ENCODE results near the gene COL9A3.

Gene COL9A3

GRCh38 chr20:62796699-62797491 is 20.0 kb upstream of the COL9A3 start:
- DNase-seq (ENCODE audit: low read depth), result no peak

DNA sequence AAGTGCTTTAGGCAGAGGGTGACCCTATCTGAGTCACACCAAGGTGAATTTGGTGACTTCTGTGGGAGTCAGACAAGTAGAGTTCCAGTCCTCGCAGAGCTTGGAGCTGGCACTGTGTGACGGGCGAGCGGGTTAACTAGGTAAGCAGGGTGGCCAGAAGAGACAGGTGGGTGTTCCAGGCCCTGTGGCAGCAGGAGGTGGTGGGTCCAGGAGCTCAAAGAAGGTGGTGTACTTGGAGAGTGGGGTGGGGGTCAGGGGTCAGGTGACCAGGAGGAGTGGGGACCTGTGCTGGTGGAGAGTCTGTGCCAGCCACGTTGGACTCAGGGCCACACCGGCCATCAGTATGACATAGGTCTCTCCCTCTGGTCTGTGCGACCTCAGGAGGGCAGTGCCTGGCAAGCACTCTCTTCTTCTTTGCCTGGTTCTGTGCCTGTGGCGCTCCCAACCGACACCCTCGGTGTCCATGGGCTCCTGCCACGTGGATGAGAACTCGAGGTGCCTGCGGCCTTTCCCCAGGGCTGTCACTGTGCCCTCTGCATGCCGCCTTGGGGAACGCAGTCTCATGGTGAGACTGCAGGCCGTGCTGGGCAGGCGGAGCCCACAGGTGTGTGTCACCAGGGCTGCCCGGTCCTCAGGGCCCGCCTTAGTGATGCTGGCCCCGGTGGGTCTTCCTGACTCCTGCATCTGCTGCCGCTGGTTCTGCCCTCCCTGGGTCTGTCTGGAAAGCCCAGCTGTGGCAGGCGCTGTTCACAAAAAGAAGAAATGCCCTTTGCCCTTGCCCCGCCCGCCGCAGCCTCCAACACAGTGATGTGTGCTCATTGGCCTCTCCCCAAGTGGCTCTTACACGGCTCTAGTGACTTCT is 18.9 kb upstream of the COL9A3 start:
- DNase-seq (ENCODE audit: low read depth), result no peak

DNA sequence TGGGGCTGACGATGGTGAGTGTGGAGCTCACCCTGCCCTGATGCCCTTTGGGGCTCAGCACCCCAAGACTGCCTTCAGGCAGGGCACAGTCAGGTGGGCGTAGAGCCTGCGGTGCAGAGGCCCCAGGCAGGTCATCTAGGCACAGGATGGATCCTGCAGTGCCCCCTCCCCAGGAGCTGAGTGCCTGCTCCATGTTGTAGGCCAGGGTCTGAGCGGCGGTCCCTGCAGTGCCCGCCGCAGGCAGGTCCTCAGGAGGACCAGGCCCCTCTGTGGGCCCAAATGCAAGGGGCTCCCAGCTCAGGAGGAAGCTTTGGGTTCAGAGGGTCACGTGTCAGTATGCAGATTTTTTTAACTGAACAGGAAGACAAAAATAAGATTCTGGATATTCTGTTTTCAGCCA is 17.8 kb upstream of the COL9A3 start:
- DNase-seq (ENCODE audit: low read depth), result no peak

DNA sequence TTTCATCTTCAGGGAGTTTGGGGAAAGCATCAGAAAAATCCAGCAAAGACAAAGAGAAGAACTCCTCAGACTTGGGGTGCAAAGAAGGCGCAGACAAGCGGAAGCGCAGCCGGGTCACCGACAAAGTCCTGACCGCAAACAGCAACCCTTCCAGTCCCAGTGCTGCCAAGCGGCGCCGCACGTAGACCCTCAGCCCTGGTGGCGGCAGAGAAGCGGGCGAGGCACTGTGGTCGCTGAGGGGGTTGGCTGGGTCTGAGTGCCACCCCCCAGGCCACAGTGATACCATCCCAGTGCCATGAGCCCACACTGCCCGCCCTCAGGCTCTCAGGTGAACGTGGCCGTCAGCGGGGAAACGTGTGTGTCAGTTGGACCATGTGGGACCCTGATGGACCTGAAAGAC is 17.4 kb upstream of the COL9A3 start:
- no peak for DNase-seq (ENCODE audit: low read depth)

DNA sequence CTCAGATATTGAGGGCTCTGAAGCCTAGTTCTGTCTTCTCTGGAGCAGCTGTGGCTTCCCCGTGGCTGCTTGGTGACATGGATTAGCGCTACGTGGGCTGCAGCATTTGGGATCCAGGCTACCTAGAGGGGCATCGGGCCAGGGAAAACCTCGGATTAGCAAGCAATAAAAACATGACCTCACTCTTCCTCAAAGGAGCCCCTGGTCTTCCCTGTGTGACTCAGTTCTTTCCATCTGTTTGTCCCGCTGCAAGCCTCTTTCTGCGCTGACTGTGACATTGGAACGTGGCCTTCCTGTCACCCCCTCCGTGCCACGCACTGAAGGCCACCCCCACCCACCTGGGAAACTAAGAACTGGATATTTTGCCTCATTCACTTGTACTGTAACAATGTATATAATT is 17.0 kb upstream of the COL9A3 start:
- DNase-seq (ENCODE audit: low read depth), result no peak

DNA sequence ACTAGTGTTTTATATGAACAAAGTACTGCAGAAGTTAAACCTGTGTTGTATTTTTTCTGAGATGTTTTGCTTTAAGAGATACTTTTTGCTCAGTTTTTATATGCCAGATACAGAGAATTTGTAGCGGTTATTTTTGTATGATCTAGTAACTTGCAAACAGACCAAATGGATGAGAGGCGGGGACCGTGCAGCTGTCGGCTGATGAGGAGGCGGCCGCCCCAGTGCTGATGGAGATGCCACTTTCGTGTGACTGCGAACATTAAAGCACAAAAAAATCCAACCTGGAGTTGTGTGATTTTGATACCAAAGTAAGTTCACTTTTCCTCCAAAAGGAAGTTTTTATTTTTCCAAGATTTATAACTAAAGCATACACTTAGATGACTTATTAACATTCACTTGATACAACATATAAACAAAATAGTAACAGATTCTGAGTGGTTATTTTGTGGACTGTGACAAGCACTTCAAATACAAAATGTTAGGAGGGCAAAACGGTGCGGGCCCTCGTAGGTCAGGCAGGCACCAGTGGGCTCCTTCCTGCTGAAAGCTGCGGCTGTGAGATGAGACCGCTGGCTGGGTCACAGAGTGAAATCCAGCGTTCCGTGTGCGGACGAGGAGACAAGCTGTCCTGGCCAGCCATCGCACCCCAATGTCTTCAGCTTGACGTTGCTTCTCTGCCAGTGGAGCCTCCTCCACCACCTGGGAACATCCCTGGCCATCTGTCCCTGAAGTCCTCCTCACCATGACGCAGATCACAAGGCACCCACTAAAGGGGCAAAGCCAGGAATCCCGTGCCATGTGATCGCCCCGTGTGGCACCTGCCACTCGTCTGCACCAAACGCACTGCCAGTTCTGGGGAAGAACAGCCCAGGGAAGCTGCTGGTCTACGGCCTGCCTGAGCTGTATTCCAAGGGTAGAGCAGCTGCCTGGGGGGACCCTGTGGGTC is 16.3 kb upstream of the COL9A3 start:
- no peak for DNase-seq (ENCODE audit: low read depth)

DNA sequence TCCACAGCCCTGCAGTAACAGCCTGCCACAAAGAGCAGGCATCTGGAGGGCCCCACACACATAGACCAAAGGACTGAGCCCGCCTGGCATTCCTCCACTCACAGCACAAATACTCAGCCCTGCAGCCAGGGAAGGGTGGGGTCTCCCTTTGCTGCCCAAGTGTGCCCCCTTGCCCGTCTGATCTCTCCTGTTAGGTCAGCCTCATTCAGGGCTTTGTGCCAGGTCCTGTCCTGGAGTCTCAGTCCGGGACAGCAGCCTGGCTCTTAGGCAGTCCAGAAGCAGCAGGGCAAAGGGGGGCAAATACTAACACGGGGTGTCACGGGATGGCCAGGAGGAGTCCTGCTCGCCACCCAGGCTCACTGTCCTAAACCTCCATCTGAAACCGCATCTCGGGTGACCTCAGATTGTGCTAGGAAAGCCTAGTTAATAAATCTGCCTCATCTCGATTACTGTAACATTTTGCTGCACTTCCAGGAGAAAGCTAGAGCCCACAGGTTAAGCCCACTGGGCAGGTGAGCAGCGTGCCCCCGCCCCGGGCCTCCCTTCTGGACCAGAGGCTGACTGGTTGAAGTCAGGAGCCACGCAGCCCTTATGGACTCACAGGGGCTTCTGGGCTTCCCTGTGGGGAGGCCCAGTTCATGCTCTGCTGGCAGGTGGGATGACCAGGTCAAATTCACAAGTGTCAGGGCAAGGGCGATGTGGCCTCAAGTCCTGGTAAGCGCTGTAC is 15.4 kb upstream of the COL9A3 start:
- DNase-seq (ENCODE audit: low read depth), result no peak

GRCh38 chr20:62802026-62802712 is 14.7 kb upstream of the COL9A3 start:
- no peak for DNase-seq (ENCODE audit: low read depth)

DNA sequence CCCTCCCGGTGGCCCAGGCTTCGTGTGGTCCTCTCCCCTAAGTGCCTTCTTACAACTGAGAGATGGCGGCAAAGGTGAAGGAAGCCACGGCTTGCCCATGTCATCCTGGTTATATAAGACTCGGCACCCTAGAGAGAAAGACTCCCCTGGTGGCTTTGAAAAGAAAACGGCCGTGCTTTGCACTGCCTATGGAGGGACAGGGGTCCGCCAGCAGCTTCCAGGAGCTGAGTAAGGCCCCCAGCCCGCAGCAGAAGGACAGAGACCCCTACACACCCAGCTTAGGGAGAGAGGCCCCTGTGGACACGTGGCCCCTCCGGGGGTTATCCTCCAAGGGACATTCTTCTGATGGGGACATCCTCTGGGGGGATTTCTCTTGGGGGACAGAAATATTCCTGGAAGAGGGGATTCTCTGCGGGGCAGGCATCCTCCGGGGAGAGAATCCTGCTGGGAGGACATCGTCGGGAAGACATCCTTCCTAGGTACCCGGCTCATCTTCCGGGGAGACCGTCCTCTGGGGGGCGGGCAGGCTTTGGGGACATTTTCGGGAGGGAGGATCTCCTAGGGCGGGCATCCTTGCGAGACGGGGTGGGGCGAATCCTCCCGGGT is 12.7 kb upstream of the COL9A3 start:
- no peak for DNase-seq (ENCODE audit: low read depth)

DNA sequence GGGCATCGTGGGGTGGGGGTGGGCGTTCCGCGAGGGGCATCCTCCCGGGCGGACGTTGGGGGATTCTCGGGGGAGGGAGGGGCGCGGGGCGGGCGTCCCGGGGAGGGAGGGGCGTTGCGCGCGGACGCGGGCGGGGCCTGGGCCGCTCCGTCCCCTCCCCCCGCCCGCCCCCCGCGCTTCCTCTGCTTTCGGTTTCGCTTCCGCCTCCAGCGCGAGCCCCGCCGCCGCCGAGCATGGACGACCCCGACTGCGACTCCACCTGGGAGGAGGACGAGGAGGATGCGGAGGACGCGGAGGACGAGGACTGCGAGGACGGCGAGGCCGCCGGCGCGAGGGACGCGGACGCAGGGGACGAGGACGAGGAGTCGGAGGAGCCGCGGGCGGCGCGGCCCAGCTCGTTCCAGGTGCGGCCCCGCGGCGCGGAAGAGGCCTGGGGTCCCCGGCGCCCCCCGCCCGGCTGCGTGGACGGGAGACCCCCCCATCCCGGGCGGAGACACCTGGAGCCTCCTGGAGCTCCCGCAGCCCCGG is 12.2 kb upstream of the COL9A3 start, which contains the start of gene OGFR:
Gene OGFR (plus strand): TSS at position 209 of the 528 bp plus-strand sequence. CDS start 25 bp downstream, at position 234.
- no peak for DNase-seq (ENCODE audit: low read depth)

DNA sequence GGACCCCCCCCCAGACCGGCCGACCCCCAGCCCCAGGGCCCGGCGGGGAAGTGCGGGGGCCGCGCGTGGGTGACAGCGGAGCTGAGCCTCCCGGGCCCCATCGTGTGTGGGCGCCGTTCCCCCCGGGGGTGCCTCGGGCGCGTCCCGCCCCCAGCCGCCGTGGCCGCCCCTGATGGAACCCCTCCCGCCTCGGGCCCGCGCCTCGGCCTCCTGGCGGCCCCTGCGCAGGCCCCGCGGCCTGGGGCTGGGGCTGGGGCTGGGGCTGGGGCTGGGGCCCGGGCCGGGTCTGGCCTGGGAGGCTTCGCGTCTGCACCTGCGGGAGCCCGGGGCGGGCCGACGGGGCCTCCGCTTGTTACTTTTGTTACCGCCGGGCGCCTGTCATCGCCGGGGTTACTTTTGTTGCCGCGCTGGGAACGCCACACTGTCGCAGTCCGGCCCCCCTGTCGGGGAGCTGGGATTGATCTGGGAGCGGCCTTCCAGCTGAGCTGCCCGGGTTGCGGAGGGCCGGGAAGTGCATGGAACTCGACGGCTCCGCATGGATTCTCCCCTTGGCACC is 11.6 kb upstream of the COL9A3 start:
- no peak for DNase-seq (ENCODE audit: low read depth)

GRCh38 chr20:62805711-62806382 is 11.0 kb upstream of the COL9A3 start:
- no peak for DNase-seq (ENCODE audit: low read depth)

DNA sequence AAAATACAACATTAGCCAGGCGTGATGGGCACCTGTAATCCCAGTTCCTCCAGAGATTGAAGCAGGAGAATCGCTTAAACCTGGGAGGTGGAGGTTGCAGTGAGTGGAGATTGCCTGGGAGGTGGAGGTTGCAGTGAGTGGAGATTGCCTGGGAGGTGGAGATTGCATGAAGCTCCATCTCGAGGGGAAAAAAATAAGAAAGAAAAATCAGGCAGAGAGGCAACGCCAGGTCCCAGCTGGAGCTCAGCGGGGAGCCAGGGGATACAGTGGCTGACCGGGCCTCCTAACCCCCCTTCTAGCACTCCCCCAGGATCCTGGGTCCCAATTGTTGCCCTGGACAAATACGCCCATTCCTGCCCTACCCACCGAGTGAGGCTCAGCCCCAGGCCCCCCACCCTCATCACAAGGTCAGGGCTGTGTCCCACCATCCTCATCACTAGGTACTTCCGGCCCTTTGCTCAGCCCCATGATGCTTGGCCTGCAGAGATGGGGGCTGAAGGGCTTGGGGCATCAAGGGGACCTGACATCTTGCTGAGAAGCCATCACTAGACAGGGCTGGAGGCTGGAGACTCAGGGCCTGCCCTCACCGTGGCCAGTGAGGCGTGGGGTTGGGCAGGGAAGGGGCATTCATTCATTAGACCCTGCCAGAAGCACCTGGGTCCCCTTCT is 10.3 kb upstream of the COL9A3 start:
- DNase-seq (ENCODE audit: low read depth), result no peak

- no peak for DNase-seq (ENCODE audit: low read depth)
Measured at GRCh38 chr20:62807444-62808210, 9.2 kb upstream of the COL9A3 start.

- DNase-seq (ENCODE audit: low read depth), result no peak
Measured at GRCh38 chr20:62808211-62808865, 8.5 kb upstream of the COL9A3 start.

- DNase-seq (ENCODE audit: low read depth), result no peak
Measured at GRCh38 chr20:62809530-62810428, 7.1 kb upstream of the COL9A3 start.
